ENCODE measurements around the gene TMEM205. TPM values are rescaled to one million over a fixed set of nuclear protein-coding genes. Genes with fewer than 3 reads are reported as not detected.

Gene TMEM205
- total RNA-seq, 3 donors from 2014 or later (not counting 1 experiment from before 2014, with no cell fraction given), result 25.0 to 29.9 (median 29.5) TPM

DNA sequence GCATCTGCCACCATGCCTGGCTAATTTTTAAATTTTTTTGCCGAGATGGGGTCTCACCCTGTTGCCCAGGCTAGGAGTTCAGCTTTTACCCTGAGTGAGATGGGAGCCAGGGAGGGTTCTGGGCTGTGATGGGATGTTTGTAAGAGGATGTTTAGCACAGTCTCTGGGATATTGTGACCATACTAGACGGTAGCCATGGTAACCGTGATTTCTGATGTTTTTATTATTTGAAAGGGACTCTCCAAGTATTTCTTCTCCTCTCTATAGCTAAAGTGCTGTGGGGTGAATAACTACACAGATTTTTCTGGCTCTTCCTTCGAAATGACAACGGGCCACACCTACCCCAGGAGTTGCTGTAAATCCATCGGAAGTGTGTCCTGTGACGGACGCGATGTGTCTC is 39.7 kb downstream of the TMEM205 start:
- no peak for ATAC-seq

DNA sequence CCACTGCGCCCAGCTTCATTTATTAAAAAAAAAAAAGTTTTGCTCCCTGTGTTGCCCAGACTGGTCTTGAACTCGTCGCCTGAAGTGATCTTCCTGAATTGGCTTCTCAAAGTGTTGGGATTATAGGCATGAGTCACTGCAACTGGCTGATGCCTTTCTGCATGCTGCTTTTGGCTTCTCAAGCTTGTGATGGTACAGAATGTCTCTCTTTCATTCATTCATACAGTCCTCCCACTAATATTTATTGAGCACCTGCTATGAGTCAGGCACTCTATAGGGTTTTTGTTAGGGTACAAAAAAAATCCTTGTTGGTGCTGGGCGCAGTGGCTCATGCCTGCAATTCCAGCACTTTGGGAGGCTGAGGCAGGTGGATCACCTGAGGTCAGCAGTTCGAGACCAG is 41.1 kb downstream of the TMEM205 start:
- no peaks in the 10 kb centered on the region for H3K9me3 Mint-ChIP-seq
- H3K4me1 ChIP-seq (ENCODE audit: control insufficient read depth, insufficient read depth, low read length), result no peaks in the 10 kb centered on the region
- H3K4me3 ChIP-seq (ENCODE audit: low read length), result no peak overlapping the region
- peaks cover 5 to 6% of the 10 kb centered on the region in 2 donors for H3K27me3 Mint-ChIP-seq (ENCODE audit: low read depth in 2 of 2)
- H3K27me3 ChIP-seq (ENCODE audit: control insufficient read depth, insufficient read depth, low read length), result no peaks in the 10 kb centered on the region
- H3K4me3 Mint-ChIP-seq, result no peak overlapping the region
- ATAC-seq, result no peak
- H3K36me3 ChIP-seq (ENCODE audit: control insufficient read depth, insufficient read depth, low read length), result no peaks in the 10 kb centered on the region
- H3K9me3 ChIP-seq (ENCODE audit: control insufficient read depth, insufficient read depth, low read length), result no peaks in the 10 kb centered on the region
- intact Hi-C loops (cut with micrococcal nuclease), result no loop called here
- no peak overlapping the region for H3K27ac Mint-ChIP-seq
- H3K27ac ChIP-seq (ENCODE audit: low read length), result no peak overlapping the region
- no peaks in the 10 kb centered on the region for H3K4me1 Mint-ChIP-seq
- TF ChIP-seq, protein P1, sequence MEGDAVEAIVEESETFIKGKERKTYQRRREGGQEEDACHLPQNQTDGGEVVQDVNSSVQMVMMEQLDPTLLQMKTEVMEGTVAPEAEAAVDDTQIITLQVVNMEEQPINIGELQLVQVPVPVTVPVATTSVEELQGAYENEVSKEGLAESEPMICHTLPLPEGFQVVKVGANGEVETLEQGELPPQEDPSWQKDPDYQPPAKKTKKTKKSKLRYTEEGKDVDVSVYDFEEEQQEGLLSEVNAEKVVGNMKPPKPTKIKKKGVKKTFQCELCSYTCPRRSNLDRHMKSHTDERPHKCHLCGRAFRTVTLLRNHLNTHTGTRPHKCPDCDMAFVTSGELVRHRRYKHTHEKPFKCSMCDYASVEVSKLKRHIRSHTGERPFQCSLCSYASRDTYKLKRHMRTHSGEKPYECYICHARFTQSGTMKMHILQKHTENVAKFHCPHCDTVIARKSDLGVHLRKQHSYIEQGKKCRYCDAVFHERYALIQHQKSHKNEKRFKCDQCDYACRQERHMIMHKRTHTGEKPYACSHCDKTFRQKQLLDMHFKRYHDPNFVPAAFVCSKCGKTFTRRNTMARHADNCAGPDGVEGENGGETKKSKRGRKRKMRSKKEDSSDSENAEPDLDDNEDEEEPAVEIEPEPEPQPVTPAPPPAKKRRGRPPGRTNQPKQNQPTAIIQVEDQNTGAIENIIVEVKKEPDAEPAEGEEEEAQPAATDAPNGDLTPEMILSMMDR (IDR thresholded peaks at IDR 0.05), result no peak
- DNase-seq, result no peak
- no peaks in the 10 kb centered on the region for H3K36me3 Mint-ChIP-seq
- 93% methylated on average over 4 of the region's 5 CpGs for WGBS (ENCODE audit: insufficient coverage)

More for the DNA sequence above, 39.7 kb downstream of the TMEM205 start:
- no peaks in the 10 kb centered on the region for H3K36me3 Mint-ChIP-seq
- DNase-seq, result no peak
- Histone ChIP-seq H3K27ac (ENCODE audit: low read length) (no peak overlapping the region), H3K36me3 (ENCODE audit: control insufficient read depth, insufficient read depth, low read length) (no peaks in the 10 kb centered on the region), H3K4me3 (ENCODE audit: low read length) (no peak overlapping the region), H3K9me3 (ENCODE audit: control insufficient read depth, insufficient read depth, low read length) (no peaks in the 10 kb centered on the region), H3K4me1 (ENCODE audit: control insufficient read depth, insufficient read depth, low read length) (no peaks in the 10 kb centered on the region), H3K27me3 (ENCODE audit: control insufficient read depth, insufficient read depth, low read length) (no peaks in the 10 kb centered on the region)
- no peaks in the 10 kb centered on the region for H3K9me3 Mint-ChIP-seq
- TF ChIP-seq, protein P1 (IDR thresholded peaks at IDR 0.05), result no peak
- H3K27ac Mint-ChIP-seq, result no peak overlapping the region
- intact Hi-C loops (cut with micrococcal nuclease), result no loop called here
- no peaks in the 10 kb centered on the region for H3K4me1 Mint-ChIP-seq
- no peak overlapping the region for H3K4me3 Mint-ChIP-seq
- peaks cover 0 to 3% of the 10 kb centered on the region in 2 donors for H3K27me3 Mint-ChIP-seq (ENCODE audit: low read depth in 2 of 2)
- WGBS (ENCODE audit: insufficient coverage), result 95% methylated on average over 7 of the region's 9 CpGs

- H3K27me3 Mint-ChIP-seq (ENCODE audit: low read depth in 2 of 2), result peaks cover 5 to 6% of the 10 kb centered on the region in 2 donors
- Histone ChIP-seq H3K36me3 (ENCODE audit: control insufficient read depth, insufficient read depth, low read length) (no peaks in the 10 kb centered on the region), H3K9me3 (ENCODE audit: control insufficient read depth, insufficient read depth, low read length) (no peaks in the 10 kb centered on the region), H3K27ac (ENCODE audit: low read length) (no peak overlapping the region), H3K4me1 (ENCODE audit: control insufficient read depth, insufficient read depth, low read length) (no peaks in the 10 kb centered on the region), H3K27me3 (ENCODE audit: control insufficient read depth, insufficient read depth, low read length) (no peaks in the 10 kb centered on the region), H3K4me3 (ENCODE audit: low read length) (no peak overlapping the region)
- 94% methylated on average over 8 of the region's 11 CpGs for WGBS (ENCODE audit: insufficient coverage)
- no peak for DNase-seq
- TF ChIP-seq, protein P1 (IDR thresholded peaks at IDR 0.05), result no peak
- no peak for ATAC-seq
- no peaks in the 10 kb centered on the region for H3K9me3 Mint-ChIP-seq
- no peak overlapping the region for H3K27ac Mint-ChIP-seq
- H3K4me3 Mint-ChIP-seq, result no peak overlapping the region
- intact Hi-C loops (cut with micrococcal nuclease), result no loop called here
- no peaks in the 10 kb centered on the region for H3K36me3 Mint-ChIP-seq
- no peaks in the 10 kb centered on the region for H3K4me1 Mint-ChIP-seq
Measured at GRCh38 chr19:11300811-11301120, 45.3 kb downstream of the TMEM205 start.

Measured in natural killer cell (primary cell).